H1 (cell line): ENCODE results near the gene MAP10. TPM values are rescaled to one million over a fixed set of nuclear protein-coding genes. Genes with fewer than 3 reads are reported as not detected.

Experiments
- BACH1 ChIP-seq: IDR thresholded peaks from 2 replicates; pipeline ENCODE4 v1.6.1; 2012; ENCODE audit warnings: low read length, improper control_type of control experiment
- CHD1 ChIP-seq: IDR thresholded peaks from 2 replicates; pipeline ENCODE4 v1.6.1; 2012; ENCODE audit warnings: low read depth, low read length, improper control_type of control experiment
- CHD2 ChIP-seq: IDR thresholded peaks from 2 replicates; pipeline ENCODE4 v1.6.1; 2012; ENCODE audit warnings: low read length, improper control_type of control experiment
- polyA plus RNA-seq, 7 experiments: library from polyadenylated mRNA; depleted of rRNA in 3 of 7; stranded (reverse) in 5 of 7; unstranded in 2 of 7; fragments of >200 nt in 5 of 7; fragments of 200-250 nt in 2 of 7; gene quantifications; 1 replicate in 5 of 7; 2 replicates in 1 of 7; 4 replicates in 1 of 7; pipeline versions ENCODE4 v1.2.1 to v1.2.3, GENCODE V29; 2011 to 2013; ENCODE audit warnings: missing spikeins in 2 of 7, mixed read lengths in 2 of 7
- total RNA-seq: library from RNA; stranded (reverse); fragmentation: NEBNext Ultra II Directional; extraction: Animal tissue kit (Norgen Biotek cat#: 25700); gene quantifications from 2 replicates; pipeline ENCODE4 v1.2.1, GENCODE V29; 2021

The MAP10 gene
- total and polyA plus RNA-seq, 2 of the 8 experiments (the other 6 are each of a cell fraction or from before 2014, with no cell fraction given): 1.5 to 3.5 TPM

DNA sequence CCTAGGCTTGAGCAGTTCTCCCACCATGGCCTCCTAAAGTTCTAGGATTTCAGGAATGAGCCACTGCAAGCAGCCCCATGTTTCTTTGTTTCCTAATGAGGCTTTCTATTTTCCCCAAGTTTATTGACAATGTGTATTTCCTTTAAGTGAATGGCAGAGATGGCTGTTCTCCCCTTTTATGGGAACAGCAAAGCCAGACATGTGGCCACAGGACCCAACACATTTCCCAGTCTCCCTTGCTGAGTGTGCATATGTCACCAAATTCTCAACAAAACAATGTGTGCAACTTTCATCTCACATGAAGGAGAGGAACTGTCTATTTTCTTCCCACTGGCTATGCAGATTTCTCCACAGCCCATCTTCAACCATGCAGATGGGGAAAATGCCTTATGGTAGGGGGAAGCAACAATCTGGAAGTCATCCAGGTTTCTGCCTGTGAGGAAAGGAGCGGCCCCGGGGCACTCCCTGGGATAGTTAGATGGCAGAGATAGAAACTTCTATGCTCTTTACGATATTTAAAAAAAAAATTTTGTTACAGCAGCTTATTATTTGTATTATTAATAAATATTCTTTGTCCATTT, 28.6 kb upstream of the MAP10 start (continued):
- TF ChIP-seq CHD2: no peak
- TF ChIP-seq CHD1: no peak
- TF ChIP-seq BACH1: no peak
